Activated CD8-positive, alpha-beta memory T cell treated with anti-CD3 and anti-CD28 coated beads, Interleukin-2, amount 50 U/mL, for 1 hour (primary cell): ENCODE results near the gene ARHGAP6.

Experiments
- DNase-seq: peaks from one replicate; pipeline ENCODE4 v3.0.0-alpha.2; 2020; ENCODE audit errors: extremely low read depth

The ARHGAP6 gene

GRCh38 chrX:11108253-11108941 is 557.3 kb downstream of the ARHGAP6 start:
- DNase-seq: no peak

DNA sequence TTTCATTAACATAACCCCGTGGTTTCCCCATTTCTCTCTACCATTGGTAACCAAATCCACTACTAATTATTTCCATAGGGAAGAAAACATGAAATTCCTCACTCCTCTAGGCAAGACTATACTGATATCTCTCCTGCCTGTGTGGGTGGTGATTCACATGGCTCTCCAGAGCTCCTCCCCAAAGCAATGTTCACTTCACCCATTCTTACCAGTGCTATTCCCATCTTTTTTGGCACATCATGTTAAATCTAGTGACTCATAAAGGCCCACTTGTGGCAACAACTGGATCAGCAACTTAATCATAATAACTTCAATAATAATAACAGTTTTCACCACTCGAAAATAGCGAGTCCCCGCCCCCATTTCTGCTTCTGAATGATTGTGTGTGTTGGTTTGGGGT is 560.6 kb downstream of the ARHGAP6 start:
- DNase-seq: no peak

DNA sequence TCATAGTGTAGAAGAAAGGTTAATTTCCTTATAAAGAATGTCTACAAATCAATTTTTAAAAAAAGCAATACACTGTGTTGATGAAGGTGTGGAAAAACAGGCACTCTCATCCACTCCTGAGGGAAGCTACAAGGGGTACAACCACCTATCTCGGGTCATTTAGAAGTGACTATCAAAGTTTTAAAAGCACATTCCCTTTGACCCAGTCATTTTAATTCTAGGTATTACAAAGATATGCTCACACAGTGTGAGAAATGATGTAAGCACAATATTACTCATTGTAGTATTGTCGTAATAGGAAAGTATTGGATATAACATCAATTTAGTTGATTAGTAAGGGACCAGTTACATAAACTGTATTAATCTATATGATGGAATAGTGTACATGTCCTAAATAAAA is 562.0 kb downstream of the ARHGAP6 start:
- no peak for DNase-seq

DNA sequence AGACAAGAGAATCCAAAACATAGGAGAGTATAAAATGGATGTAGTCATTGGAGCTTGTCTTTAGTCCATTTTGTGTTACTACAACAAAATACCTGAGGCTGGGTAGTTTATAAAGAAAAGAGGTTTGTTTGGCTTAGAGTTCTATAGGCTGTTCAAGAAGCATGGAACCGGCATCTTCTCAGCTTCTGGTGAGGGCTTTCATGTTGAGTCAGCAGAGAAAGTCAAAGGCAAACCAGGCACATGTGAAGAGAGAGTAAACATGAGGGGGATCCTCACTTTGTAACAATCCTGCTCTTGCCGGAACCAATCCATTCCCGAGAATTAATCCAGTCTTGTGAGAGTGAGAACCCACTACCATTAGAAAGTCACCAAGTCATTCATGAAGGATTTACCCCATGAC is 562.7 kb downstream of the ARHGAP6 start:
- DNase-seq: no peak

DNA sequence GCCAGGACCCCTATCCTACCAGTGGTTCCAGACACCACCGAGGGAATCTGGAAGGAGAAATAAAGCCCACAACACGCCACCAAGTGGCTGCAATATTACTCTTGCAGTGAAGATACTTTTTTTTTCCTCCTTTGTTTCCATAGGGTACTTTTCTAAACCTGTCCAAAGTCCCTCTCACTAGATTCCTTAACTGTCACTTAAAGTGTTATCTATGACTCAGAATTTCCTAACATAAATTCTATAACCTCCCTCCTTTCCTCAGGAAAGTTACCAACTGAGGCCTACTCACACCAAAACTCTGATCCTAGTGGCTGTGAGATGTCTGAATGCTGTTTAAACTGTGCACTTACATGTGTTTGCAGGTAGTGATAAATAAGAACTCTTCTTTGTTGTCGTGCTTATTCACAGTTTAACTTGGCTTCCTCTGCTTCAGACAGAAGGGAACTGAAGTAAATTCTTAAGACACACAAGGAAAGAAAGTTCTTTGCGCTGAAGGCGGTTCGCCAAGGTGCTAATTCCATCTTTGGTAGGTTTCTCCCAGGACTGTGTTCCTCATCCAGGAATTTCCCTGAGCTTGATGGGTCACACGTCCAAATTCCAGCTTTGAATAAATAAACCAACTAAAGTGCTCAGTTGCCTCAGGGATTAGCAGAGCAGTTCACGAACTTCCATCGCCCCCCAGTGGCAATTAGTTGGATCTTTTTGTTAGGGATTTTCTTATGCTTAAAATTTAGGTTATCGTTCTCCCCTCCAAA is 565.3 kb downstream of the ARHGAP6 start:
- DNase-seq: no peak

- DNase-seq: no peak
Measured at GRCh38 chrX:11099465-11099864, 566.3 kb downstream of the ARHGAP6 start.

GRCh38 chrX:11097933-11098332 is 567.8 kb downstream of the ARHGAP6 start:
- DNase-seq: no peak

GRCh38 chrX:11089802-11090201 is 575.9 kb downstream of the ARHGAP6 start:
- no peak for DNase-seq
